ENCODE data around the gene HTR6.
"Not testable (repeated sequence)": the region's sequence is repeated elsewhere in the genome, so short reads cannot be mapped to it uniquely, and the experiment has no call there.

HTR6 gene

DNA sequence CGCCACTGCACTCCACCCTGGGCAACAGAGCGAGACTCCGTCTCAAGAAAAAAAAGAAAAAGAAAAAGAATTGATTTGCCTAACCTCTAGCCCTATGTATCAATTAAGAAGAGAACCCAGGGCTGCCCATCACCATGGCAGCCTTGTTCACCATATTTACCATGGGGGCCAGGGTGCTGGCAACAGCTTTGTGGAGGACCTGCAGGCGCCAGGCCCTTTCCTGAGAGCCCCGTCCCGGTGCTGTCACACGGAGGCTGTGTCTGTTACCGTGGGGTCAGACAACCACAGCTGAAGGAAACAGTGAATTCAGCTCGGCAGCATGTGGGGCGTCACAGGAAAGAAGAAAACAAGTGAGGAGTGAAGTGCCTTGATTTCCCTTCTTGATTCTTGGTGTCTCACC, 27.1 kb upstream of the HTR6 start:
- in situ Hi-C loops (cut with MboI; ENCODE audit: low sequenced_read_pairs): no loop called here

- in situ Hi-C loops (cut with MboI; ENCODE audit: low sequenced_read_pairs): not testable (repeated sequence)
Measured at GRCh38 chr1:19639228-19639627, 25.4 kb upstream of the HTR6 start.

DNA sequence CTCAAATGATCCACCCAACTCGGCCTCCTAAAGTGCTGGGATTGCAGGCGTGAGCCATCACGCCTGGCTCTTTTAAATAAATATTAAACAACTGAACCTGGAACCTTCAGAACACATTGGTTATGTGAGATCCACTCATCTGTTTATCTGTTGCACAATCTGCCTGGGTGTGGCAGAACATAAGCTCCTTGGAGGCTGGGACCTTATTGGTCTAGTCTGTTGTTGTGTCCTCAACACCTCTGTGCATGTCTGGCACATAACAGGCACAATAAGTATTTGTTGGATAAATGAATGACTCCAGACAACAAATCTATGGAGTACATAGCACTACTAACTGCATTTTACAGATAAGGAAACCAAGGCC, 24.7 kb upstream of the HTR6 start:
- in situ Hi-C loops (cut with MboI; ENCODE audit: low sequenced_read_pairs): no loop called here

DNA sequence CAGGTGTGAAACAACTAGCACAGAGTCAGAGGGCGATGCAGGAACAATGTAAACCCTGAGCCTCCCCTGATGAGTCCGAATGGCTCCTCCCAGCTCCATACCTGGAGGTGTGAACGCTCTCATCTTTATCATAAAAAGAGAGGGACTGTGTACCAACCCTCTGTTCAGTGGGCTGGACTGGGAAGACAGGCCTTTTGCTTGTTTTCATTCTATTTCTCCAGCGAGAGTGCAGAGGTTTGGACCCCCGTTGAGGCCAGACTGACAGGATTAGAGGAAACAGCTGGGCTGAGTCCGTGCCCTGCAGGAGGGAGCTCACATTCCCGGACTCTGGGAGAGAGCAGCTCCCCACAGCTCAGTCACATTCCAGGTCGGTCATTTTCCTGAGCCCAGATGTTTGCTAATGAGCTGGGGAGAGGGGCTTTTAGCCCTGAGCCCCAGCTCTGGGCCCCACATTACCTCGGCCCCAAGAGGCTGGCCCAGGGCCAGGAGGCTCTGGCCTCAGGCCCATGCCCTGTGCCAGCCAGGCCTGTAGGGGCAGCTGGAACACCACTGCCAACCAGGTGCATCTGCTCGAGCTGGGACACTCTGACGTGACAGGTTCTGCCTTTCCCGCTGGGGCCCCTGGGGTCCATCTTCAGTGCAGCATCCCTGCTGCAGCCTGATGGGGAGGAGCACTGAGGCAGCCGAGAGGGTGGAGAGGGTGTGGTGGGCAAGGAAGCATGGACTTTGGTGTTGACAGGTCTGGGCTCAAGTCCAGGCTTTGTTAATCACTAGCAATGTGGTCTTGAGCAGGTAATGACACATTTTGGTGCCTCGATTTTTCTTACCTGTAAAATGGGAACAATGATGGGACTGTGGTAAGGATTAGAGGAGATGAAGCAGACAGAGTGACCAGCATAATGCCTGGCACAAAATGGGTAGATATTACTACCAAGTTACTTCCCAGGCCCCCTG, 24.0 kb upstream of the HTR6 start:
- in situ Hi-C loops (cut with MboI; ENCODE audit: low sequenced_read_pairs): no loop called here

DNA sequence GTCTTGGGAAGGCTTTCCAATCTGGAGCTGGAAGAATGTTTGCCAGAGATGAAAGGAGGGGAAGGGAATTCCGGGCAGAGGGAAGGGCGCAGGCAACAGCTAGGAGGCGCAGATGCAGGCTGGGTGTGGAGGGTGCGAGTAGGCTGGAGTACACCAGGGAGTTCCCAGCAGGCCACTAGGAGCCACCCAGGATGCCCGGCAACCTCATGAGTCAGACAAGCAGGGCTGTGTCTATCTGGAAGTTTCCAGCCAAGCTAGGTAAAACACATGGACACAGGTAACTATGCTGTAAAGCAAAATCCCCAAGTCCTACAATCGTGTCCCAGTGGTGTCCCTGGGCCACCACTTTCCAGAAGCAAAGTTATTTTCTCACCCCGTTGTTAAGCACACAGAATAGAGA, 21.6 kb upstream of the HTR6 start:
- in situ Hi-C loops (cut with MboI; ENCODE audit: low sequenced_read_pairs): no loop called here

GRCh38 chr1:19643602-19644394, 20.9 kb upstream of the HTR6 start, which contains the start of gene NBL1:
Gene NBL1 (plus strand): TSS chr1:19644311. CDS start chr1:19655031, 10,720 bp downstream.
- in situ Hi-C loops (cut with MboI; ENCODE audit: low sequenced_read_pairs): no loop called here

DNA sequence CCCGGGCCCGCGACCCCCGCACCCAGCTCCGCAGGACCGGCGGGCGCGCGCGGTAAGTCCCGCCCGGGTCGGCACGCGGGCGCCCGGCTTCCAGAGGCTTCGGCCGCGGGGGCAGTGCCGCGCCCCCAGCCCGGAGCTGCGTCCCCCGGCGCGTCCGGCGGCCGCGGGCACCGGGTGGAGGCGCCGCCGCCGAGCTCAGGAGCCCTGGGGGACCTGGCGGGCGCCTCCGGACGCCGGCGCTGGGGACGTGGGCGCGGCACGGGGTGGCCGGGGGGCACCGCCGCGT, 20.3 kb upstream of the HTR6 start:
- in situ Hi-C loops (cut with MboI; ENCODE audit: low sequenced_read_pairs): no loop called here

GRCh38 chr1:19644681-19645410, 19.8 kb upstream of the HTR6 start:
- in situ Hi-C loops (cut with MboI; ENCODE audit: low sequenced_read_pairs): no loop called here

DNA sequence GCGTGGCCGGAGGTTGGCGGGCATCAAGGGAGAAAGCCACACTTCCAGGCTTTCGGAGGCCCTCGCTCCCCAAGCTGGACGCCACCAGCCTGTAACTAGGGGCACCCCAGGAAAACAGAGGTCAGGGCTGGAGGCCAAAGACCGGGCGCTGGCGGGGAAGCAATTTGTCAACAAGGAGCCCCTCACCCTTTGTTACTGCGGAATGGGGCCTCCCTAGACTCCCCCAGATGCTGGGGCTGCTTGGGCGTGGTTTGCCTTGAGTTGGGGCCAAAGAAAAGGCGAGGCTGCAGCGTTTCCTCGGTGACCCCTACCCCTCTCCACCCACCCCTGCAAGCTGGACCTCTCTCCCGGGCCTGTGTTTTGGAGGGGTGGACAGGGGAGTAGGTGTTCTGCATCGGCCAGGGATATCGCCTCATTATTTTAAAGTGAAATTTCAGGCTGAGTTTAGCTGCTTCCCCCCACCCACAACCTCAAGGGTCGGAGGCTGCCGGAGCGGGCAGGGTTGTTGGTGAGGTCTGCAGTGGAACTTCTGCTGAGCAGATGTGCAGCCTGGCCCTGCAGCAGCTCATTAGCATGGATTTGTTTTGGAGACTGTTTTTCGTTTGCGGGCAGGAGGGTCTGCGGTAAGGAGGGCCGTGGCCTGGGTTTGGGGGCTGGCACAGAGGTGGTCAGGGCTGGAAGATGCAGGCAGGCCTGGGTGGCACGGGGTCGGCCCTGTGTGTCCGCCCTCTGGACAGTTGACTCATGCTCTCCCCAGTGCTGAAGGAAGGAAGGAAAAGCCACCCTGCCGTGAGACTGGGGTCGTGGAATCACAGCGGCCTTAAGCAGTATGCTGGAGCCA, 19.0 kb upstream of the HTR6 start:
- in situ Hi-C loops (cut with MboI; ENCODE audit: low sequenced_read_pairs): no loop called here

DNA sequence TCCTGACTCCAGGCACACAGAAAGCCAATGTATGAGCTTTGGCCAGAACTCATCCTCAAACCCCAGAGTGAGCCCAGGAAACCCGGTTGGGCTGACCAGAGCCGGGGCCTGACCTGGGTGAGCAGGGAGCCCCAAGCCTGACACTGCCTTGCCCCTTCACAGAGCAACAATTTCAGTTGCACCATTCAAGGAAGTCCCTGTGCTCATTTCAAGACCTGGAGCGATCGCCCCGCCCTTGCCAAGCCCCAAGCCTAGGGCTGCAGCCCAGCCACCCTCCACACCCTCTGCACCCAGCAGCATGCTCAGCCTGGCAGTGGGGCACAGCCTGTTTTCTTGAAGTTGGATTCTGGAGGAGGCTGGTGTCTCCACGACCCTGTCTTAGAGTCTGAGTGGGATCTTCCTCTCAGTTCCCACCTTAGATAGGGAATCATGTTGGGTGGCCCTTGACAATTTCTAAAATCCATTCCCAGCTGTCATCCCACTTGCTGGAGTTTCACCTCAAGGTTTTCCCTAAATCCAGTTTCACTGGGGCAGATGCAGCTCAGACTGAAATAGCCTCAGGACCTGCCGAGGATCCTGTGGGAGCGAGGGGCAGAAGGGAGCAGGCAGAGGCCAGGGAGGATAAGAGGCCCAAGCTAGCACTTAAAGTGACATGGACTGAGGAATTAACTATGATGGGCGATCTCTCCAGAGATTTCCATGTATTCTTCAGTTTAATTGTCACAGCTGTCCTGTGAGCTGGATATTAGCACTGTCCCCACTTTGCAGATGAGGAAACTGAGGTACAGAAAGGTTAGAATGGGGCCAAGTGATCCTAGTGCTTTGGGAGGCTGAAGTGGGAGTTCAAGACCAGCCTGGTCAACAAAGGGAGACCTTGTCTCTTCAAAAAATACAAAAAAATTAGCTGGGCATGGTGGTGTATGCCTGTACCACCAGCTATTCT, 18.0 kb upstream of the HTR6 start:
- in situ Hi-C loops (cut with MboI; ENCODE audit: low sequenced_read_pairs): no loop called here

GRCh38 chr1:19647643-19648042, 17.0 kb upstream of the HTR6 start:
- in situ Hi-C loops (cut with MboI; ENCODE audit: low sequenced_read_pairs): no loop called here

GRCh38 chr1:19648239-19648638, 16.4 kb upstream of the HTR6 start:
- in situ Hi-C loops (cut with MboI; ENCODE audit: low sequenced_read_pairs): no loop called here

DNA sequence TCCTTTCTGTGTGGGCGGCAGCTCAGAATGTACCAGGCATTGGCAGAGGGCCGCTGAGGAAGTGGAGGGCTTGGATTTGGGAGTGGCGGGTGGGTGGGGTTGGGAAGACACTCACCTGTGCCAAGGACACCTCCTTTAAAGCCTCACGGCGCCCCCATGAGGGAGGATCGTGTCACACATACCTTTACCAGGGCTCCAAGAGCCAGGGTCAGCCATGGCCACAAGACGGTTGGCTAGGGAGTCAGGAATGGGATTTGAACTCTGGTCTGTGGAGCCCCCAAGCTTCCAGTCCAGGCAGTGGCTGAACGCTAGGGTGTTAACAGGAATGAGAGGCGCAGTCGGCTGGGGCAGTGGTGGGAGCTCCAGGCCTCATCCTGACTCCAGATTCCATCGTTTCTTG, 16.0 kb upstream of the HTR6 start:
- in situ Hi-C loops (cut with MboI; ENCODE audit: low sequenced_read_pairs): no loop called here

GRCh38 chr1:19650416-19651140, 14.1 kb upstream of the HTR6 start:
- in situ Hi-C loops (cut with MboI; ENCODE audit: low sequenced_read_pairs): loop anchor here (25.0 kb wide), 1 partner anchor 763 kb away; no protein-coding TSS in a partner anchor

GRCh38 chr1:19651141-19651737, 13.4 kb upstream of the HTR6 start:
- in situ Hi-C loops (cut with MboI; ENCODE audit: low sequenced_read_pairs): loop anchor here (25.0 kb wide), 1 partner anchor 764 kb away; no protein-coding TSS in a partner anchor

- in situ Hi-C loops (cut with MboI; ENCODE audit: low sequenced_read_pairs): loop anchor here (25.0 kb wide), 1 partner anchor 767 kb away; no protein-coding TSS in a partner anchor
Measured at GRCh38 chr1:19654386-19654785, 10.3 kb upstream of the HTR6 start.

DNA sequence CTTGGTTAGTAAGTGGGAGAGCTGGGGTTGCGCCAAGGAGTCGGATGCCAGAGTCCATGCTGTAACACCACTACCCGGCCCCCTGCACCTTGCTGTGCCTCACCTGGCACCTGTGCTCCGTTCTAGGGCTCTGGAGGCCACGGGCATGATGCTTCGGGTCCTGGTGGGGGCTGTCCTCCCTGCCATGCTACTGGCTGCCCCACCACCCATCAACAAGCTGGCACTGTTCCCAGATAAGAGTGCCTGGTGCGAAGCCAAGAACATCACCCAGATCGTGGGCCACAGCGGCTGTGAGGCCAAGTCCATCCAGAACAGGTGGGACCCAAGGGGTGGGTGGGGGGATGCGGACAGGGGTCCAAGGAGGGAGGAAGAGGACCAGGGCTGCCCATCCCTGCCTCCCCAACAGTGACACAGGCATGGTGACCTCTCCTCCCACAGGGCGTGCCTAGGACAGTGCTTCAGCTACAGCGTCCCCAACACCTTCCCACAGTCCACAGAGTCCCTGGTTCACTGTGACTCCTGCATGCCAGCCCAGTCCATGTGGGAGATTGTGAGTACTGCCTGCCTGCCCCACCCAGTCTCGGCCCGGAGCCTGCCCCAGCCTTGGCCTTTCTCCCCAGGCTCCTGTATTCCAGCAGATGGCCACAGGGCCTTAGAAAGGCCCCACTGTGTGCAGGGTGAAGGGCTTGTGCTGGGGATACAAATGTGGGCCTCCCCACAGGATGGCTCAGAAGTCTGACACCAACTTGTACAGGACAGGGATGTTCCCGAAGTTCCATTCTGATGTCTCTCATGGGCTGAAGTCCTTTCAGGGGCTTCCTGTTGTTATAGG, 9.6 kb upstream of the HTR6 start:
- in situ Hi-C loops (cut with MboI; ENCODE audit: low sequenced_read_pairs): loop anchor here (25.0 kb wide), 1 partner anchor 768 kb away; no protein-coding TSS in a partner anchor
